ENCODE measurements around the gene UBE2L3. TPM values are rescaled to one million over a fixed set of nuclear protein-coding genes. Genes with fewer than 3 reads are reported as not detected.
"Not testable (repeated sequence)": the region's sequence is repeated elsewhere in the genome, so short reads cannot be mapped to it uniquely, and the experiment has no call there.

The UBE2L3 gene
- total and polyA plus RNA-seq, 2 of the 13 experiments (the other 11 are each of a cell fraction or from before 2014, with no cell fraction given) = 30.2 to 58.1 TPM

- no peak for TF ChIP-seq SKIL (CRISPR knock-in tag; IDR thresholded peaks at IDR 0.05; ENCODE audit: borderline replicate concordance)
- TF ChIP-seq ZNF264 (CRISPR knock-in tag; IDR thresholded peaks at IDR 0.05) = 0 out of 2 replicates have a peak, but pooled peaks have one; percentile 28
- TF ChIP-seq PRDM15 (CRISPR knock-in tag; IDR thresholded peaks at IDR 0.05) = peak; percentile 54; the same call in 1 of the 2 replicates
- no peak for TF ChIP-seq HNRNPUL1 (IDR thresholded peaks at IDR 0.05; ENCODE audit: low read depth, low read length)
- 0 out of 2 replicates have a peak, but pooled peaks have one; percentile 33 for TF ChIP-seq REXO4 (CRISPR knock-in tag; IDR thresholded peaks at IDR 0.05; ENCODE audit: borderline replicate concordance)
- TF ChIP-seq GLI4 (CRISPR knock-in tag; IDR thresholded peaks at IDR 0.05; ENCODE audit: borderline replicate concordance) = peak; percentile 99
- no peak for TF ChIP-seq NFRKB (IDR thresholded peaks at IDR 0.05)
- TF ChIP-seq POLR2AphosphoS5 (IDR thresholded peaks at IDR 0.05; ENCODE audit: low read depth, low read length) = peak; percentile 77
- no peak for TF ChIP-seq FIP1L1 (IDR thresholded peaks at IDR 0.05; ENCODE audit: borderline replicate concordance, insufficient read depth, low read depth, low read length)
- peak; percentile 79 for TF ChIP-seq YEATS4 (CRISPR knock-in tag; IDR thresholded peaks at IDR 0.05; ENCODE audit: borderline replicate concordance)
- 0 out of 2 replicates have a peak, but pooled peaks have one; percentile 68 for TF ChIP-seq ZNF678 (CRISPR knock-in tag; IDR thresholded peaks at IDR 0.05)
- TF ChIP-seq SRSF4 (IDR thresholded peaks at IDR 0.05; ENCODE audit: low read depth, low read length, poor library complexity, severe bottlenecking) = no peak
- TF ChIP-seq KDM1A (CRISPR knock-in tag; IDR thresholded peaks at IDR 0.05) = peak; percentile 86
- peak; percentile 51; the same call in 1 of the 2 replicates for TF ChIP-seq FOXK1 (CRISPR knock-in tag; IDR thresholded peaks at IDR 0.05; ENCODE audit: borderline replicate concordance, low read depth)
These were observed at the start of gene UBE2L3 (continued) for GRCh38 chr22:21567456-21568346.

DNA sequence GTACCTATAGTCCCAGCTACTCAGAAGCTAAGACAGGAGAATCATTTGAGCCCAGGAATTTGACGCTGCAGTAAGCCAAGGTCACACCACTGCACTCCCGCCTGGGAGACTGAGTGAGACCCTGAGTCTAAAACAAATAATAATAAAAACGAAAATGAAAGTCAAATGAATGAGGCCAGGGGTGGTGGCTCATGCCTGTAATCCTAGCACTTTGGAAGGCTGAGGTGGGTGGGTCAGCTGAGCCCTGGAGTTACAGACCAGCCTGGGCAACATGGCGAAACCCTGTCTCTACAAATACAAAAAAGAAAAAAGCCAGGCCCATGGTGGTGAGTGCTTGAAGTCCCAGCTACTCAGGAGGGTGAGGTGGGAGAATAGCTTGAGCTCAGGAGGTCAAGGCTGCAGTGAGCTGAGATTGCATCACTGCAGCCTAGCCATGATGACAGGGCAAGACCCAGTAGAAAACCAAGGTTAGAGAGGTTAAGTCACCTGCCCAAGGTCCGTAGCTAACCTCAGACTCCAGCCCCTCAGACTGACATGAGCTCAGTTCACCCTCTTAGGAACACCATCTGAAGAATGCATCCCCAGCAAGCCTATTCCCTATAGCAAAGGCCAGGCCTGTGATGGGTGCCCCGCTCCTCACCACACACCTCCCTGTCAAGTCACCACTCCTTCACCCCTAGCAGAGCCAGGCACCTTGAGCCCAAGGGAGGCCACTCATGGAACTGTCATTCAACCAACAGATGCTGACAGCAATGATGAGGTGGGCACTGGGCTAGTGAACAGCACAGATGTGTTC is 40.6 kb upstream of the UBE2L3 start:
- not testable (repeated sequence) for H3K36me3 ChIP-seq (replicated peaks in 1 of 2; ENCODE audit: control insufficient read depth in 1 of 2, insufficient read depth in 2 of 2, low read length in 2 of 2)

More for the DNA sequence above, 40.6 kb upstream of the UBE2L3 start:
- H3K27ac ChIP-seq (ENCODE audit: extremely low read length, insufficient read depth, low read length); H3K9ac ChIP-seq (ENCODE audit: insufficient read depth, low read depth, low read length); in situ Hi-C loops (cut with HindIII; ENCODE audit: extremely low pct_ligation_motif_present, low pct_unique_long_range_greater_than_20kb); FAIRE-seq; H3K4me3 ChIP-seq (replicated peaks in 1 of 3; ENCODE audit: insufficient read depth in 1 of 3, low read depth in 2 of 3, low read length in 3 of 3); H3K79me2 ChIP-seq (ENCODE audit: insufficient read depth, low read length); CTCF ChIA-PET (ENCODE audit: low intra/inter-chr PET ratio, low total read pairs); H3K4me2 ChIP-seq (ENCODE audit: low read depth, low read length); H3K9me3 ChIP-seq (ENCODE audit: low read length); H3K4me1 ChIP-seq (ENCODE audit: insufficient read depth, low read length); H4K20me1 ChIP-seq (ENCODE audit: insufficient read depth, low read length); intact Hi-C loops (cut with micrococcal nuclease; ENCODE audit: unreplicated experiment); H3K27me3 ChIP-seq (ENCODE audit: control insufficient read depth in 1 of 2, insufficient read depth in 2 of 2, low read length in 2 of 2); H2AFZ ChIP-seq (ENCODE audit: low read length); DNase-seq (ENCODE audit: low spot score); BruUV-seq (replicated peaks); POLR2A ChIA-PET: not testable (repeated sequence)
- no CpG with 5 or more reads among the region's 6 CpGs for WGBS (ENCODE audit: low lambda C conversion rate)
- peak; percentile 84 for ATAC-seq
